Stimulated activated CD4-positive, alpha-beta T cell treated with anti-CD3 and anti-CD28 coated beads, Interleukin-1b, Interleukin-23, amount 100 ng/mL, for 48 hours (primary cell): ENCODE data around the gene JAZF1.
A peak's percentile ranks its signal among the peaks of the same experiment; 100 is the strongest.

Experiments used
- DNase-seq: peaks from one replicate; pipeline ENCODE4 v3.0.0-alpha.2; 2020

The JAZF1 gene

GRCh38 chr7:28180364-28181147 is at the start of gene JAZF1:
Gene JAZF1 (minus strand): TSS chr7:28180795.
- peak; percentile 30 for DNase-seq

GRCh38 chr7:28230261-28230660 is 49.7 kb upstream of the JAZF1 start:
- DNase-seq = no peak

- no peak for DNase-seq
Observed at GRCh38 chr7:28228396-28228795, 47.8 kb upstream of the JAZF1 start.

GRCh38 chr7:28226003-28226402 is 45.4 kb upstream of the JAZF1 start:
- no peak for DNase-seq

GRCh38 chr7:28225576-28225975 is 45.0 kb upstream of the JAZF1 start:
- no peak for DNase-seq

GRCh38 chr7:28224675-28225074 is 44.1 kb upstream of the JAZF1 start:
- DNase-seq = no peak

- DNase-seq = no peak
Observed at GRCh38 chr7:28224172-28224571, 43.6 kb upstream of the JAZF1 start.

- no peak for DNase-seq
Observed at GRCh38 chr7:28222636-28223035, 42.0 kb upstream of the JAZF1 start.

- no peak for DNase-seq
Observed at GRCh38 chr7:28219793-28220192, 39.2 kb upstream of the JAZF1 start.

GRCh38 chr7:28217143-28217542 is 36.5 kb upstream of the JAZF1 start:
- no peak for DNase-seq

GRCh38 chr7:28211006-28211405 is 30.4 kb upstream of the JAZF1 start:
- DNase-seq = peak; percentile 13

- DNase-seq = no peak
Observed at GRCh38 chr7:28208506-28208905, 27.9 kb upstream of the JAZF1 start.

GRCh38 chr7:28207486-28208158 is 27.0 kb upstream of the JAZF1 start:
- no peak for DNase-seq

- no peak for DNase-seq
Observed at GRCh38 chr7:28205506-28205905, 24.9 kb upstream of the JAZF1 start.

GRCh38 chr7:28203508-28204240 is 23.1 kb upstream of the JAZF1 start:
- DNase-seq = no peak

- DNase-seq = no peak
Observed at GRCh38 chr7:28202222-28202621, 21.6 kb upstream of the JAZF1 start.

GRCh38 chr7:28201131-28201530 is 20.5 kb upstream of the JAZF1 start:
- DNase-seq = no peak

GRCh38 chr7:28200598-28200997 is 20.0 kb upstream of the JAZF1 start:
- DNase-seq = no peak

- no peak for DNase-seq
Observed at GRCh38 chr7:28199021-28199510, 18.5 kb upstream of the JAZF1 start.

- DNase-seq = no peak
Observed at GRCh38 chr7:28195910-28196620, 15.5 kb upstream of the JAZF1 start.

- no peak for DNase-seq
Observed at GRCh38 chr7:28192786-28193585, 12.4 kb upstream of the JAZF1 start.

GRCh38 chr7:28191751-28192150 is 11.2 kb upstream of the JAZF1 start:
- DNase-seq = no peak
